ENCODE results near the gene ZBP1.

The ZBP1 gene

DNA sequence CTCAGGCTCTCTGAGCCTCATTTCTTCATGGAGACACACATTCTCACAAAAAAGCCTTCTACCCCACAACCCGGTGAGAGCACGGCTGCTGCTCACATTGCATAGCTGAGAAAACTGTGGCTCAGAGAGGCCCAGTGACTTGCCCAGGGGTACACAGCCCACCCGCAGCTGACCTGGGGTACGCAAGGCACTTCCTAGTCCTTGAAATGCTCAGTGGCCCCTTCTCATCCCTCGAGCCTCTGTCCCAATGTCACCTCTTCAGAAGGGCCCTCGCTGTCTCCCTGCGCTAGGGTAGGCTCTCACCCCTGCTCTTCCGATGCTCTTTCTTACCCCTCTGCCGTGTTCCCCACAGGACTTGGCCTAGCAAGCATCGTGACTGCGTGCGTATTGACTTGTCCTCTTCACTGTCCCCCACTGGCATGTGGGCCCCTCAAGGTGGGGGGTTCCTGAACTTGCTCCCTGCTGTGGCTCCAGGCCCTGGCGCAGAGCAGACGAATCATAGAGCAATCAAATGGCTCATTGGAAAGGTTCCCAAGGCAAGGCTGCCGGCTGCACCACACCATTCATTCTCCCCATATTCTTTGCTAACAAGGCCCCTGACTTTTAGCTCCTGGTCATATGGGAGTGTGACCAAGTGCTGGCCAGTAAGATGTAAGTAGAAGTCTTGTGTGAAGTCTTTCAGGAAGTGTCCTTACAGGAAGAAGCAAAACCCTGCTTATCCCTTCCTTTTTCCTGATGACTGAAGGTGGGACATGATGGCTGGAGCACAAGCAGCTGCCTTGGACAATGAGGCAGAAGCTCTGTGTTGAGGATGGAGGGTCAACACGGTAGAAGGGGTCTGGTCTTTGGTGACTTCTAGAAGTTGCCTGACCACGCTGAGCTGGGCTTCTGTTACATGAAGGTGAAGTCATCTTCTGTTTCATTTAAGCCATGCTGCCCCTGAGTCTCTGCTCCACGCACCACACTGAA is 36.7 kb downstream of the ZBP1 start:
- no peak for DNase-seq

DNA sequence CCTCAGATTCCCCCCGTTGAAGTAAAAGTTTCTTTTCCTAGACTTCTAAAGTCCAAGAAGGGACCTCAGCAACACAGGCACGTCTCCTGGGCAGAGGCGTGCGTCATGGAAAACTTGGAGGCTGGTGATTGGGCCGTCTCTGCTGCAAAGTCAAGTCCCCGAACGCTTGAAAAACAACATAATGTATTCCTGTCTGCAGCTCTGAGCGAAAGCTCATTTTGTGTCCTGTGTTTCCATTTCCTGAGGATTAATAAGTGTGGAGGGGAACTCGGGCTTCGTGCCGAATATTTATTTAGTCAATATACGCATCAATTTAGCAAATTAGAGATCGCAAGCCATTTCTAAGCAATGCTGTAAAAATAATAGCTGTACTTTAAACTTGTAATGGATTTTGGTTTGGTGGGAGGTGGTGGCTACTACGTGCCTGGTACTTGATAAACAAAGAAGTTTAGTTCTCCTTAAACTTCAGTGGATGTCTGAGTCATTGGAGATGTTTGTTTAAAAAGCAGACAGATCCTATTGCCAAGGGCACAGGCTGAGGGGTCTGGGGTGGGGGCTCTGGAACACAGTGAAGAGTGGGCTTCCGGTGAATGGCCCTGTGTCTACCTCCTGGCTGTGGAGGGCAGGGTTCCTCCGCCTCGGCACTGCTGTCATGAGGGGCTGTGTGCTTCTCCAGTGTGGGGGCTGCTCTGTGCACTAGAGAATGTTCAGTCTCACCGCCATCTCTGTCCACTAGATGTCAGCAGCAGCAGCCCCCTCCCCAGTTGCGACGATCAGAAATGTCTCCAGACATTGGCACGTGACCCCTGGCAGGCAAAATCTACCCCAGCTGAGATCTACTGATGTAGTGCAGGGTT is 37.6 kb downstream of the ZBP1 start:
- no peak for DNase-seq

DNA sequence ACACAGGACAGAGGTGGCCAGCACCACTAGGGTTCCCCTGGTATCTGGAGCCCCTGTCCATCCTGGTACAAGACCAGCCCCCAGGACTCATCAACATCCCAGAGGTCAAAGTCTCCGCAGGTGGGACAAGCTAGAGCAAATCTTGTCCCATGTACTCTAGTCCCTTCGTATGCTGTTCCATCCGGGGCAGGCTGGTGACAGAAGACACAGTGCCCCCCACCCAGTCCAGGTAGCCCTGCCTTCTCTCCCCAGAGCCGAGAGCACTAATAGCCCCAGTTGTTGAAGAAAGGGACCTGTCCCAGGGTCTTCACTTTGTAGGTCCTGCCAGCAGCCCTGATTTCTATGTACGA is 38.2 kb downstream of the ZBP1 start:
- no peak for DNase-seq

DNA sequence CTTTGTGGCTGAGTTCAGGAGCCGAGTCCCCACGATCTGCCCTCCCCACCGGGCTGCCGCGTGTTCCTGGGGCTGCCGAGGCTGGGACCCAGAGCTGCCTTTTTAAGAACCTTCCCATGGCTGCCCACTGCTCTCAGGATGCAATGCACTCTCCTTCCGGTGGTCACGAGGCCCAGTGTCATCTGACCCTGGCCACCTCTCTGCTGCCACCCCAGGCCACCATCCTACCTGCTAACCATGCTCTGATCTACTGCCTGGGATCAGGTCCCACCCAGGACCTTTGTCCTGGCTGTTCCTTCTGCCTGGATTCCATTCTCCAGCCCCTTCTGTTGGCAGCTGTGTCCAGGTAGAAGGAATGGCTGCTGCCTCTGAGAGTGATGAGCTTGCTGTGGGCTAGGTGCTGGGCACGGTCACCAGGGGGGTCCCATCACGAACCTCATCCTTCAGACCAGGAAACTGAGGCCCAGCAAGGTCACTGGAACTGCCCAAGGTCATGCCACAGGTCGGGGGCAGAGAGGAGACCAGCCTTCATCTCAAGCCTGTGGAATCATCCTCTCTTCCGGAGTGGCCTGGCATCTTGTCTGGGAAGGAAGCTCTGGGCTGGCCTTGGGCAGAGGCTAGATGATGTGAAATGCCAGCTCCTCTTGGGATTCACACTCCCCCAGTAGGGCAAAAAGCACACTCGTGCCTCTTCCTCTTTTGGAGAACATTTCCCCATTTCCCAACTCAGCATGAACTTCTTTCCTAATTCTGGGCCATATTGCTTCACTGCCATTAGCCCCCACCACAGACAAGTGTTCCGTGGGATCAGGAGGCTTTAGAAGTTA is 38.8 kb downstream of the ZBP1 start:
- no peak for DNase-seq

DNA sequence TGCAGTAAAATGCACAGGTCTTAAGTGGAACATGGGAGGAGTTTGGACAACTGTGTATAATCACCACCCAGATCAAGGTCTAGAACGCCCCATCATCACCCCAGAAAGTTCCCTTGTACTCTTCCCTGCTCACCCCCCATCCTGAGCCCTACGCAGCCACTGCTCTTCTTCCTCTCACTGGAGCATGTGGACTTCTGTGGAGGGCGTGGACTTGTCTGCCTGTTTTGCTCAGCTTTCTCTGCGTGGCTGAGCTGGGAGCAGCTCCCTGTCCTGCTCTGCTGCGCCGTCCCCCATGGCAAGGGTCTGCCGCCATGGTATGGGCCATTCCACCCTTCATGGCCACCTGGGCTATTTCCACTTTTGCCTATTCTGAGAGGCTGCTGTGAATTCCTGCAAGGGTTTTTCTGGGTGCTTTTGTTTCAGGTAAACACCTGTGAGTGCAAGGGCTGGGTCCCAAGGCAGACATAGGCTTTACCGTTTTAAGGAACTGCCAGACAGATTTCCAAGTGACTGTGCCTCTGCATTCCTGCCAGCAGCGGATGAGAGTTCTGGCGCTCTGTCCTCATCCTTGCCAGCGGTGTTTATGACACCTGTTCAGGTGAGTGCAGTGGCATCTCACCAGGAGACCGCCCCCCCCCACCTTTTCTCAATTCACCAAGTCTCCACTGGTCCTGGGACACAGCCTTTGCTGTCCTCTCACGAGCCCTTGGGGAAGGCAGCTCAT is 39.6 kb downstream of the ZBP1 start:
- DNase-seq, result no peak

DNA sequence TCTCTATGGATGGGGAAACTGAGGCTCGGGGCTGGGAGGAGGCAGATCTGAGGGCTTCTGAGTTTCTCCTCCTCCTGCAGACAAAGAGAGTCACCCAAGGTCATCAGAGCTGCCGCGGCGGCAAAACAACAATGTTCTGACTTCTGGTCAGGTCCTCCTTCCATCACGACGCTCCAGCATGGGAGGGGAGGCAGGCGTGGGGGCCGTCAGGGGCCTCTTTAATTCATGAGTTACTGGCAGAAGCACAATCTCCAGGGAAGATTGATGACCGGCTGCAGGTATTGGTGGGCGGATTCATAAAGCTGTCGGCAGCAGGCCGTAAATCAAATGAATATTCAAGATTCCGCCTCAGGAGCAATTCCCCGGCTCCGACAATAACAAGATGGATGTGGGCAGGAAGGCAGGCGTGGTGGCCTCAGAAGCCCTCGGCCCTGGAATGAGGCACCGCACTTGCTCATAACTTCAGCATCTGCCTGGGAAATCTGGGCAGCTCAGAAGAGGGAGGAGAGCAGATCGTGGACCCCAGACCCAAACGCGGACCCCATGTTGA is 40.3 kb downstream of the ZBP1 start:
- no peak for DNase-seq

DNA sequence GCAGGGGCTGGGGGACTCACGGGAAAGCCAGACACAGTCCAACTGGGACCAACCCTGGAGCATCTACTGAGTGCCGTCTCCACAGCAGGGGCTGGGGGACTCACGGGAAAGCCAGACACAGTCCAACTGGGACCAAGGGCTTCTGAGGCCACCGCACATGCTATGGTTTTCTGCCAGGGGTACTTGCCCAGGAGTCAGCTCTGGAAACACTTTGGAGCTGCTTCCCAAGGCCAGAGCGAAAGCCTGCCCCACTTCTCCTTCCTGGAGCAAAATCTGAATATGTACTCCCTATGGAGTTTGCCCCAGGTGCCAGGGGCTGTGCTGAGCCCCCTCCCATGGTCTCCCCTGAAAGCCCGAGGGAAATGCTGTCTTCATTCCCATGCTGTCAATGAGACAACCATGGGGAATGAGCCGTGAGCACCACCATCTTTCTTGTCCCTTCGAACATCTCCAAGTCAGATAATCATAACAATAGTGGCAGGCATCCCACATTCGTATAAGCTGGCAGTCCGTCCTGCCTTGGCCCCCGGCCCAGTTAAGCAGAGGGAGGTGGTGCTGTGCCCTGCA is 40.8 kb downstream of the ZBP1 start:
- DNase-seq, result no peak

DNA sequence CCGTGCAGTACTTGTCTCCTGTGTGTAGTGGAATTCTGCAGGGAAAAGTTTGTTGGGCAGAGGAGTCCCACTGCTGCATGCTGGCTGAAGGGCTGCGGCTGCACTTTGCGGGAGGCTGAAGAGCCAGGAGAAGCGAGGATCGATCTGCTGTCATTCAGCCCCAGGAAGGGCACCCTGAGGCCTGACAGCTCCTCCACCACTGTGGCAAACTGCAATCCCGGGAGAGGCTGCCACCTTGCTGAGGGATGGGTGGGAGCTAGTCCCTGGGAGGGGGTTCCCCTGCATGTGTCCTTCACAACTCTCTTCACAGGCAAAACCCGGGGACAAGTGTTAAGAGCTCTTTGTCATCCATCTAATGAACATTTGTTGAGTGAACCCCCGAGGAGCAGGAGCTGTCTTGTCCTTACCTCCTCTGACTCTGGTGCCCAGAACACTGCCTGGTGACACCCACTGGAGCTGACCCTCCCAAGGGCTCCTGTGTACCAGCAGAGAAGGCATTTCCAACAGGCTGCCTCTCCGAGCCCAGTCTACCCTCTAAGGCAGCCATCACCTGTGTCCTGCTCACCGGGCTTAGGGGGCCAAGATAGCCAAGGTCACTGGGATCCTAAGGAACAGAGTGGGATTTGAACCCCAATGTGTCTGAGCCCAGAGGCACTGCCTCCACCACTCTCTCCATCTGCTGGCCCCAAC is 41.6 kb downstream of the ZBP1 start:
- DNase-seq, result no peak

DNA sequence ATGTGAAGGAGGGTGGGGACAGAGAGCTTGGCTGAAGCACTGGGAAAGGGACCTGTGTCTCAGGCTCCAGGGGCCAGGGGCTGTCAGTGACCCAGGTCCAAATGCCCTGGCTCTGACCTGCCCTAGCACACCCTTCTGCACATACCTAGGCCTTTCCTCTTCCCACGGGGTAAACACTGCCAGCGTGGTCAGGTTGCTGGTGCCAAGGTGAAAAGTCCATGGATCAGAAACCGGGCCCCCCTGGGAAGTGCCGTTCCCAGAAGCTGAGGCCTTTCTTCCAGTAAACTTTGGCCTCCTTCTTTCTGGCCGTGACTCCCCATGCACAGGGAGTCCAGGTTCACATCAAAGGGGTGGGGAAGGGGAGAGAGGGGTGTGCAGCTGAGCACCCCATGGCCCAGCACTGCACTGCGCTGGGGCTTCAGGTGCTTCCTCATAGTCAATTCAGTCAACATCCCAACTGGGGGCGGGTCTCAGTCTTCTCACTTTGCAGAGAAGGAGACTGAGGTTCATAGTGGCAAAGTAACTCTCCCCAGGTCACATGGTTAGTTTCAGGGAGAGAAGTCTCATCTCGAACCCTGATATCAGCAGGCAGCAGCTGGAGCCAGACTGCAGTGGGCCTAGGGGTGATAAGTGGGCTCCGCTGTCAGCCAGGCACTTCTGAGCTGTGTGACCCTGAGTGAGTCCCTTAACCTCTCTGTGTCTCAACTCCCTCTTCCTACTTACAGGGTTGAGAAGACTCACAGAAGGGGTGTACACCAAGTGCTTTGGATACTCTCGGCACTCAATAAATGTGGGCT is 42.3 kb downstream of the ZBP1 start:
- DNase-seq, result no peak

DNA sequence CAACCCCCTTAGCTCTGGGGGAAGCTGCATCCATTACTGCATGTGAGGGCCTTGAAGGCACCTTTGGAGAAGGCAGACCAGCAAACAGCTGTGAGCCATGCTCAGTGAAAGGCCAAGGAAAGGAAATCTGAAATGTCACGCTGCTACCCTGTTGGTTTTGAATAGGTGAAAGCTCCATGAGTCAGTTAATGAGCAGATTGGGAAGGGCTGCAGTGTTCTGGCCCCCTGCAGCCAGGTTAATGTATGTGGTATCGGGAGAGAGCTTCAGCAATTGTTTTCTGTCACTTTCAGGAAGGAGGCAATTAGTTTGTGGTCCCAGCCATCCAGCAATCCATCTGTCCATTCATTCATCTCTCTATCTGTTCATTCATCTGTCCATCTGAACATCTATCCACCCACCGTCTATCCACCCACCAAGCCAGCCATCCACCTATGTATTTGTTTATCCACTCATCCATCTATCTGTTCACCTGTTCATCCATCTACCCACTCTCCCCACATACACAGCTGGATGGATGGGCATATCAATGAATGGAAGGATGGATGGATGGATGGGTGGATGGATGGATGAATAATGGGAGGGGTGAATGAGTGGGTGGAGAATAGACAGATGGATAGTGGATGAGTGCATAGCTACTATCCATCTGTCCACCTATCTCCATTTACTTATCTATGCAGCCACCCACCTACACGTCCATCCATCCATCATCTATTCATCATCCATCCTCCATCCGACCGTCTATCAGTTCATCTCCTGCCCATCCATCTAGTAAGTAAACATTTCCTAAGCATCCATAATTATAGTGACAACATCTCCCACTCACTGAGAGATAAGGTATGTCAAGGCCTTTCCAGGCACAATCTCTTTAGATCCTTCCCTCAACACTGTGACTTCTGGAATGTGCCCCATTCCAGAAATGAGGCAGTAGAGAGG is 43.3 kb downstream of the ZBP1 start:
- DNase-seq, result no peak

DNA sequence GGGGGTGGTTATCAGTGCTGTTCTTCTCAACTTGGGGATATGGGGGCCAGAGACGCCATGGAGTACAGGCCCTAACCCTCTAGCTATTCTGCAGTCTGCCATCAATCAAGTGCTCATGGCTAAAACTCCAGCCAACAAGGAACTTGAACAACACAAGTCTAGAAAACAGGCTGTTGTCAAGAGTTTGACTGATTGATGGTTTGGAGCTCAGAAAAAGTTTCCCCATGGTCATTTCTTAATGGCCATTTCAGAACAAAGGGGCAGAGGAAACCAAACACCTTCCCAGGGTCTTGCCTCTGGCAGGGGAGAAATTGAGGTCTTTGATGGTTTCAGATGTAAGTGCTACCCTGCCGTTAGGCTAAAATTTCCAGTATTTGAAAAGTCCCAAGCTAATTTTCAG is 44.2 kb downstream of the ZBP1 start:
- no peak for DNase-seq

DNA sequence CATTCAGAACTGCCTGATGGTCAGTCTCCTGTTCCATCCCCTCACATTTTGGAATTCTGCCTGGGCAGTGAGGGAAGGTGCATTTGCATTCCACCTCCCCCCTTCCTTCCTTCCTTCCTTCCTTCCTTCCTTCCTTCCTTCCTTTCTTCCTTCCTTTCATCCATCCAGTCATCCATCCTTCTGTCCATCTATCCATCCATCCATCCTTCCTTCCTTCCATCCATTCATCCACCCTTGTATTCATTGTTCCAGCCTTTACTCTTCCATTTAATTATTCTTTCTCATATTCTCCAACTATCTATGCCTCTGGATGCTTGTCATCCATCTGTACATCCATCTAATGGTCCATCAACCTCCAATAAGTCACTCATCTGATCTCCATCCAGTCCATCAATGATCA is 45.3 kb downstream of the ZBP1 start:
- DNase-seq, result no peak

DNA sequence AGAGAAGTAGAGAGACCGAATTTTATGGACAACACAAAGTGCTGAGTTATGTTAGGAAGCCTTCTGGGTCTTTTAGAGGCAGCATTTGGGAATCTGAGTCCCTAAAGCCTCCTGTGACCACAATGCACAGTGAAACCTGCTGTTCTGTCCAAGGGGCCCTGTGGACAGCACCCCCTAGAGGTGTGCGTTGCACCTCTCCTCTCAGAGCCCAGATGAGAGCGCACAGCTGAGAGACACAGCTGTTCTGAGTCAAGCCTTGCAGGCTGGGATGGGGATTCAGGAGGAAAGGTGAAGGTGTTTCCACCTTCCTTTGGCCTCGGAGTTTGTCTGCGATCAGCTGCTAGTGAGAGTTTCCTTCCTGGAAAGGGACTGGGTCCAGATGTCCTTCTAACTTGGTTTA is 46.3 kb downstream of the ZBP1 start:
- DNase-seq, result no peak

DNA sequence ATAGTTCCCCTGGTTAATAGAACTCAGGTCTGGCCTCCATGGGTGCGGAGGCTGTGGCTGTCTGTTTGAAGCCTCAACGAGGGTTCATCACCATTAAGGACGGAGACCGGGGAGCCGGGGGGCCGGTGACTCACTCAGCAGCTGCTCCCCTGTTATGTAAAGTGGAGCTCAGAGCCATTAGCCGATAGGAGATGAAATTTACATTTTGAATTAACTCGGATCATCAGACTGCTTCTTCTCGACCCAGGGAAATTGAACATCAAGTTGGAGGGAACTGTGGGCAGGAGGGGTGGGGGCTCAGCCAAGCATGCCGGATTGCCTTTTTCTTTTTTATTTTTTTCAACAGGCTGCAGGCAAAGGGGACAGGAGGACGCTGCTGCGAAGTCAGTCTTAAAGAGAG is 47.0 kb downstream of the ZBP1 start:
- DNase-seq, result no peak

DNA sequence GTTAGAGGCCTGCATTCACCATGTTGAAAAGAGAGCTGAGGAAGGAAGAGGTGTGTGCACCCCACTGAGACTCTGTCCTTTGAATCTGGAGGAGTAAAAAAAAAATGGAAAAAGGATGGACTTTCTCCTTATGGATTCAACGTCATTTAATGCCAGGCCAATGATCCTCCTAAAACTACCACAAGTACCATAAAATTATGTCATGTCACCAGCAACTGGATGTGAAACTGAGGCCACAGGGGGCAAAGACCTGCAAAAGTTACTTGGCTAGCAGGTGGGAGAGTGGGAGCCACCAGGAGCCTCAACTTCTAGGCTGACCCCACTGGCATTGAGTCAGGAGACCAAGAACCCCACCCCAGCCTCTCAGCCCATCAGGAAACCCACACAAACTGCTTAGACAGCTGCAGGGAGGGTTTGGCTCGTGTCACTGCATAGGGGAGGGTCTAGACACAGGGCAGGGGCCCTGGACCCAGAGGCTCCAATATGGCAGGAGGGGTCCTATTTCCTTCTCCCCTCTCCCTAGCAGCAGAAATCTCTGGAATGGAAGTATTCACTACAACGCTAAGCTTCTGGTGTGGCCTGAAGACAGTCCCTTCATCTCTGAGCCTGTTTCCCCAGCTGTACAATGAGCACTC is 48.3 kb downstream of the ZBP1 start:
- DNase-seq, result no peak

DNA sequence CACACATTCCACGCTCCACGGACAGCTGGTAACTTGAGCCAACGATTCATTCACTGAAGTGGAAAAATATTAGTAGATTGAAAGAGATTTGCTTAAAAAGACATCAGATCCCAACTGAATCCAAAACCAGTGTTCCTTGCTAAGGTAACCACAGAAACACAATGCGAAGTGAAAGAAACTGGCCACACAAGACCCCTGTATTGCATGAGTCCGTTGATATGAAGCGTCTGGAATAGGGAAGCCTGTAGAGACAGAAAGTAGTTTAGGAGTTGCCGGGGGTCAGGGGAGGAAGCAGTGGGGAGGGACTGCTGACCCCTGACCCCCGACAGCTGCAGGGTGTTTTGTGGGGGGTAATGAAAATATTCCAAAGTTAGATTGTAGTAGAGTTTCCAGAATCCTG is 49.3 kb downstream of the ZBP1 start:
- no peak for DNase-seq

DNA sequence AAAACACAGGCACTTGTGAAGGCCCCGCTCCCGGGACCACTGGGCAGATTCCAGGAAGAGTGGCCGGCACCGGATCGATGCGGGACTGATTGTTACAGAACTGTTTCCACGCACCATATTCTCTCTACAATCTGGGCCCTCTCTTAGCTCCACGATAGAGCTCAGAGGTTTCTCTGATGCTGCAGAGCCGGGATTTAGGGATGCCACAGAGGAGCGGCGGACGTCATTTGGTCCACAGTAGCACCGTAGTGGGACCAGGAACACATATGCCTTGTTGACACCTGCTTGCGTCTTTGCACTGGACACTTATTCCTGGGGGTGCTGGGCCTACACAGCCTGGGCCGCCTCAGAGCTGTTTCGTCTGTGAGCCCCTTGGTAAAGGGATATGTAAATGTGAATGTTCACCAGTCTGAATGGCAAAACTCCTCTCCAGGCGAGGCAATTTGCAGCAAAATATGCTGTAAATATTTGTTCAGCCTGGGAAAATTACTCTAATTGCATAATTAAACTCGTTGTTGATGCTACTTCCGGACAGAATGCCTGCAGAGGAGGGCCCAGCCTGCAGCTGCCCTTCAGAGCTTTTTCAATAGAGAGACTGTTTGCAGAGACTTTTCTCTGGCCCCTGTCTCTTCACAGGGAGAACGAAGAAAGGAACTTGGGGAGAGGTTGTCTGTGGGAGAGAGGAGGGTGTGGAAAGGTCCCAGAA is 49.9 kb downstream of the ZBP1 start:
- no peak for DNase-seq

DNA sequence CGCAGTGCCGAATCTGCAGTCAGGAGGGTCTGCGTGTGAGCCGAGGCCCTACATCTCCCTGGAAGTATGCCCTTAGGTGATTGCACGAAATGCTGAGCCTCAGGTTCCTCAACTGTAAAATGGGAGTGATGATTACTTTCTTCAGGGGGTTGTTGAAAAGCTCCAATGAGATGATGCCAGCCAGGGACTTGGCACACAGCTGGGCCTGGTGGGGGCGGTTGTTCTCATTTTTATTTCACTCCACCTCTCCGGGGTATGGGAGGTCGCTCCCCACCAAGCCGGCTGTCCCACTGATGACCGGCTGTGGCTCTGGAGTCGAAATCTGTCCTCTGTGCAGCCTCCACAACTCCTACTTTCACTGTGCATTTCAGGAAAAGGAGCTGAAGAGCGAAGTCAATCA is 51.3 kb downstream of the ZBP1 start:
- no peak for DNase-seq
